Panc1 (cell line): Measurements from ENCODE around the gene DOCK4. TPM values are rescaled to one million over a fixed set of nuclear protein-coding genes. Genes with fewer than 3 reads are reported as not detected.

Experiments used
- ATAC-seq: fragments of 200-7000 bp; cut with Tn5 transposase; 2 replicates; pipeline ENCODE4 v1.9.1; 2020; ENCODE audit warnings: mild to moderate bottlenecking, moderate library complexity
- BruUV-seq: library from RNA; stranded (reverse); fragments of 400-500 nt; replicated peaks from 2 replicates; lab custom pipeline; 2021; lab: Mats Ljungman, UMichigan
- CTCF ChIA-PET: fragments of 300-600 bp; sonication (Branson Sonifier 250); formaldehyde crosslinking; loops from one replicate; lab custom pipeline; 2022; ENCODE audit warnings: antibody characterized with exemption; lab: Charles Lee
- POLR2A ChIA-PET: fragments of 300-600 bp; sonication (Branson Sonifier 250); formaldehyde crosslinking; loops from one replicate; lab custom pipeline; 2022; ENCODE audit warnings: antibody characterized with exemption; lab: Charles Lee
- DNase-seq: peaks from one replicate; pipeline ENCODE4 v3.0.0-alpha.2; 2010; ENCODE audit warnings: low read depth, low spot score
- H3K27ac ChIP-seq: 2 replicates; pipeline ENCODE4 v1.5.1; 2011; ENCODE audit warnings: mild to moderate bottlenecking, low read length, inconsistent platforms
- H3K27me3 ChIP-seq: fragments of 200-500 bp; sonication (Bioruptor generic); 2 replicates; pipeline ENCODE4 v1.6.0; 2014; ENCODE audit warnings: low read length, inconsistent platforms; ENCODE audit not compliant: control insufficient read depth, insufficient read depth
- H3K36me3 ChIP-seq: fragments of 200-500 bp; sonication (Bioruptor generic); 2 replicates; pipeline ENCODE4 v1.5.1; 2014; ENCODE audit warnings: inconsistent platforms, mild to moderate bottlenecking, low read length, moderate library complexity; ENCODE audit not compliant: control insufficient read depth, insufficient read depth
- H3K4me1 ChIP-seq: 2 replicates; pipeline ENCODE4 v1.5.1; 2011; ENCODE audit warnings: inconsistent platforms, mild to moderate bottlenecking, low read length, moderate library complexity; ENCODE audit not compliant: control insufficient read depth, insufficient read depth
- H3K4me3 ChIP-seq, 2 experiments: 2 replicates each; pipeline ENCODE4 v1.5.1; 2011 to 2012; ENCODE audit warnings: low read depth in 2 of 2, low read length in 2 of 2, mild to moderate bottlenecking in 2 of 2, inconsistent platforms in 1 of 2, moderate library complexity in 1 of 2
- H3K9me3 ChIP-seq: fragments of 200-500 bp; sonication (Bioruptor generic); 2 replicates; pipeline ENCODE4 v1.5.1; 2014; ENCODE audit warnings: low read depth, mild to moderate bottlenecking, inconsistent platforms, low read length, moderate library complexity; ENCODE audit not compliant: control insufficient read depth, insufficient read depth
- CTCF ChIP-seq: fragments of 450-650 bp; IDR thresholded peaks from 2 replicates; pipeline ENCODE4 v1.5.1; 2017; ENCODE audit warnings: mild to moderate bottlenecking
- POLR2AphosphoS5 ChIP-seq: IDR thresholded peaks from 2 replicates; pipeline ENCODE4 v1.6.1; 2012; ENCODE audit warnings: mild to moderate bottlenecking, low read depth, low read length, moderate library complexity
- REST ChIP-seq, 2 experiments: IDR thresholded peaks; 2 replicates each; pipeline ENCODE4 v1.6.1; 2011 to 2012; ENCODE audit warnings: low read depth in 2 of 2, control low read depth in 1 of 2, low read length in 1 of 2, mild to moderate bottlenecking in 1 of 2, moderate library complexity in 1 of 2; ENCODE audit not compliant: insufficient read depth in 1 of 2
- SIN3A ChIP-seq: IDR thresholded peaks from 2 replicates; pipeline ENCODE4 v1.6.1; 2012; ENCODE audit warnings: low read depth, mild to moderate bottlenecking, low read length, moderate library complexity, borderline replicate concordance; ENCODE audit not compliant: insufficient read depth
- TCF7L2 ChIP-seq: IDR thresholded peaks from 2 replicates; pipeline ENCODE4 v1.6.1; 2011; ENCODE audit warnings: mild to moderate bottlenecking, low read depth, low read length, inconsistent platforms
- in situ Hi-C: cut with HindIII; loops from 2 replicates; pipeline ENCODE4 v1.10.0; 2016; ENCODE audit warnings: low sequenced_read_pairs, low pct_unique_long_range_greater_than_20kb
- intact Hi-C: fragments of 100-400 bp; cut with micrococcal nuclease; formaldehyde crosslinking; loops from one replicate; pipeline ENCODE4 v1.10.0; 2022; ENCODE audit not compliant: unreplicated experiment
- total RNA-seq: library from RNA; stranded (reverse); gene quantifications from one replicate; pipeline ENCODE4 v1.2.1, GENCODE V29; 2021; ENCODE audit not compliant: unreplicated experiment

The DOCK4 gene
- total RNA-seq, 1 experiment from 2014 or later, result 10.8 TPM

- POLR2A ChIA-PET, result no interaction called here
- no peaks in the 10 kb centered on the region for H3K9me3 ChIP-seq
- H3K4me3 ChIP-seq, result no peak overlapping the region
- no peaks in the 10 kb centered on the region for H3K4me1 ChIP-seq
- no peak for DNase-seq
- no peak for ATAC-seq
- H3K36me3 ChIP-seq, result no peaks in the 10 kb centered on the region
- no peak overlapping the region for H3K27ac ChIP-seq
- intact Hi-C loops, result no loop called here
- CTCF ChIA-PET, result no interaction called here
- no peak for TF ChIP-seq POLR2AphosphoS5
- TF ChIP-seq REST (IDR thresholded peaks at IDR 0.05; ENCODE audit: insufficient read depth in 1 of 2, low read depth in 2 of 2, low read length in 1 of 2), result no peak
- TF ChIP-seq CTCF, result no peak
- TF ChIP-seq SIN3A, result no peak
- no peak for TF ChIP-seq TCF7L2
- no TSS peak for BruUV-seq
- in situ Hi-C loops, result no loop called here
- no peaks in the 10 kb centered on the region for H3K27me3 ChIP-seq
Measured at GRCh38 chr7:111860248-111860647, 346.0 kb downstream of the DOCK4 start.

GRCh38 chr7:111858331-111858730 is 347.9 kb downstream of the DOCK4 start:
- no peak for DNase-seq
- Histone ChIP-seq H3K4me1 (no peaks in the 10 kb centered on the region), H3K27ac (no peak overlapping the region), H3K27me3 (no peaks in the 10 kb centered on the region), H3K9me3 (no peaks in the 10 kb centered on the region), H3K36me3 (no peaks in the 10 kb centered on the region), H3K4me3 (no peak overlapping the region)
- TF ChIP-seq REST (IDR thresholded peaks at IDR 0.05; ENCODE audit: insufficient read depth in 1 of 2, low read depth in 2 of 2, low read length in 1 of 2) (no peak), CTCF (no peak), SIN3A (no peak), POLR2AphosphoS5 (no peak), TCF7L2 (no peak)
- intact Hi-C loops (loop anchor here (5.0 kb wide), 2 partner anchors 96 to 116 kb away; no protein-coding TSS in a partner anchor), in situ Hi-C loops (no loop called here)
- no peak for ATAC-seq
- POLR2A ChIA-PET, result no interaction called here
- TSS peak; percentile 72 for BruUV-seq
- CTCF ChIA-PET, result no interaction called here
